Gastroesophageal sphincter (tissue), 4 donors: ENCODE data around the gene PPP5C. TPM values are rescaled to one million over a fixed set of nuclear protein-coding genes. Genes with fewer than 3 reads are reported as not detected.
"Not testable (repeated sequence)": the region's sequence is repeated elsewhere in the genome, so short reads cannot be mapped to it uniquely, and the experiment has no call there.

Source experiments
- ATAC-seq: fragments of 150-250 bp; one replicate; pipeline ENCODE4 v1.9.1; 2016; ENCODE audit warnings: mild to moderate bottlenecking, moderate library complexity
- H3K27ac ChIP-seq, 4 donors: fragments of 200-600 bp; sonication (generic) in 3 of 4; 1 replicate in 3 of 4; 2 replicates in 1 of 4; pipeline ENCODE4 v1.5.1; 2016 to 2019
- H3K27me3 ChIP-seq: fragments of 200-600 bp; sonication (generic); one replicate; pipeline ENCODE4 v1.5.1; 2019
- H3K36me3 ChIP-seq, 2 donors: fragments of 200-600 bp; sonication (generic); one replicate each; pipeline ENCODE4 v1.5.1; 2019; ENCODE audit warnings: control low read depth in 1 of 2
- H3K4me1 ChIP-seq, 3 donors: fragments of 200-600 bp; sonication (generic); 1 replicate in 2 of 3; 2 replicates in 1 of 3; pipeline ENCODE4 v1.5.1; 2016 to 2019; ENCODE audit warnings: control low read depth in 2 of 3
- H3K4me3 ChIP-seq, 2 donors: fragments of 200-600 bp; sonication (generic); one replicate each; pipeline ENCODE4 v1.5.1; 2019; ENCODE audit warnings: mild to moderate bottlenecking in 1 of 2, moderate library complexity in 1 of 2
- H3K9me3 ChIP-seq, 3 donors: fragments of 200-600 bp; sonication (generic); one replicate each; pipeline ENCODE4 v1.5.1; 2017 to 2019; ENCODE audit warnings: control low read depth in 2 of 3
- EP300 ChIP-seq: sonication (generic); formaldehyde crosslinking; IDR thresholded peaks from one replicate; pipeline ENCODE4 v1.6.1; 2017; ENCODE audit warnings: antibody characterized with exemption, mild to moderate bottlenecking
- POLR2A ChIP-seq, 2 donors: fragments of 450-650 bp; IDR thresholded peaks; one replicate each; pipeline ENCODE4 v1.6.1; 2017; ENCODE audit warnings: antibody characterized with exemption in 2 of 2, mild to moderate bottlenecking in 2 of 2, moderate library complexity in 1 of 2
- POLR2AphosphoS5 ChIP-seq: sonication (generic); formaldehyde crosslinking; IDR thresholded peaks from one replicate; pipeline ENCODE4 v1.6.1; 2017; ENCODE audit warnings: antibody characterized with exemption
- WGBS, 2 donors: methylation state at CpG; one replicate each; pipeline ENCODE4 v1.1.5; 2018; ENCODE audit warnings: low coverage in 1 of 2; 5-methylcytosine and 5-hydroxymethylcytosine counted together
- total RNA-seq, 4 donors: library from RNA; depleted of rRNA; stranded (reverse); fragments of >200 nt; gene quantifications; one replicate each; pipeline ENCODE4 v1.1.0, GENCODE V29; 2016
- TF ChIP-seq, protein P1 (sequence below), 4 experiments: fragments of 200-600 bp in 2 of 4; fragments of 450-650 bp in 2 of 4; sonication (generic) in 1 of 4; IDR thresholded peaks; one replicate each; pipeline ENCODE4 v1.5.1; 2017 to 2019; ENCODE audit warnings: antibody characterized with exemption in 4 of 4, mild to moderate bottlenecking in 2 of 4, moderate library complexity in 2 of 4

Gene PPP5C
- total RNA-seq, 4 donors from 2014 or later, result 48.2 to 69.5 (median 50.7) TPM

DNA sequence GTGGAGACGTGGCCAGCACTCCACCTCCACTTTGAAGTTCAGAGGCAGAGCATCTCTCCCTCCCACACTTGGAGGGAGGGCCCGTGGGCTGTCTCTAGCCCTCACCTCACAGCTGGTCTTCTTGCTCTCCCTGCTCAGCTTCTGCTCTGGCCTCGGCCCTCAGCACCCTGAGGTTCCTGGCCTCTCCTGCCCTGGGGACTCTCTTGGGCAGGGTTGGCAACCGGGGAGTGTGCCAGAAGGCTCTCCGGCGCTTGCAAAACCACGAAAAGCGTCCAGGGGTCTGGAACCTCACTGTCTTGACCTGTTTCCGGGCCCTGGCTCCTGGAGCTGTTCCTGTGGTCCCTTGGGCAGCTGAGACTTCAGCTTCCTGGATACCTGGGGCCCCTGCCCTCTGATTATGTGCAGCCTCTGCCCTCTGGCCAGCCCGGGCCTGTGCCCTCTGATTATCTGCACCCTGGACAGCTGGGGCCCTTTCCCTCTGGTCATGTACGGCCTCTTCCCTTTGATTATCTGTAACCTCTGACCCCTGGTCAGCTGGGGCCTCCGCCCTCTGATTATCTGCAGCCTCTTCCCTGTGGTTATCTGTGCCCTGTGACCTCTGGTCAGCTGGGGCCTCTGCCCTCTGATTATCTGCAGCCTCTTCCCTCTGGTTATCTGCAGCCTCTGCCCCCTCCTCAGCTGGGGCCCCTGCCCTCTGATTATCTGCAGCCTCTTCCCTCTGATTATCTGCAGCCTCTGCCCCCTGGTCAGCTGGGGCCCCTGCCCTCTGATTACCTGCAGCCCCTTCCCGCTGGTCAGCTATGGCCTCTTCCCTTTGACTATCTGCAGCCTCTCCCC, 64.4 kb downstream of the PPP5C start:
- H3K27ac ChIP-seq, result peak overlapping the region in 3 of 4 donors; percentile 65 to 78 (median 73)
- peak overlapping the region in 1 of 2 donors; percentile 57 for H3K4me3 ChIP-seq
- ATAC-seq, result no peak
- TF ChIP-seq POLR2AphosphoS5 (no peak), POLR2A (IDR thresholded peaks at IDR 0.05) (no peak), EP300 (no peak)
- TF ChIP-seq, protein P1, sequence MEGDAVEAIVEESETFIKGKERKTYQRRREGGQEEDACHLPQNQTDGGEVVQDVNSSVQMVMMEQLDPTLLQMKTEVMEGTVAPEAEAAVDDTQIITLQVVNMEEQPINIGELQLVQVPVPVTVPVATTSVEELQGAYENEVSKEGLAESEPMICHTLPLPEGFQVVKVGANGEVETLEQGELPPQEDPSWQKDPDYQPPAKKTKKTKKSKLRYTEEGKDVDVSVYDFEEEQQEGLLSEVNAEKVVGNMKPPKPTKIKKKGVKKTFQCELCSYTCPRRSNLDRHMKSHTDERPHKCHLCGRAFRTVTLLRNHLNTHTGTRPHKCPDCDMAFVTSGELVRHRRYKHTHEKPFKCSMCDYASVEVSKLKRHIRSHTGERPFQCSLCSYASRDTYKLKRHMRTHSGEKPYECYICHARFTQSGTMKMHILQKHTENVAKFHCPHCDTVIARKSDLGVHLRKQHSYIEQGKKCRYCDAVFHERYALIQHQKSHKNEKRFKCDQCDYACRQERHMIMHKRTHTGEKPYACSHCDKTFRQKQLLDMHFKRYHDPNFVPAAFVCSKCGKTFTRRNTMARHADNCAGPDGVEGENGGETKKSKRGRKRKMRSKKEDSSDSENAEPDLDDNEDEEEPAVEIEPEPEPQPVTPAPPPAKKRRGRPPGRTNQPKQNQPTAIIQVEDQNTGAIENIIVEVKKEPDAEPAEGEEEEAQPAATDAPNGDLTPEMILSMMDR (IDR thresholded peaks at IDR 0.05), result no peak
- peaks cover 0 to 71% (median 21%) of the 10 kb centered on the region in 3 donors for H3K4me1 ChIP-seq
- H3K27me3 ChIP-seq, result peaks cover 93% of the 10 kb centered on the region
- H3K36me3 ChIP-seq, result no peaks in the 10 kb centered on the region
- H3K9me3 ChIP-seq, result no peaks in the 10 kb centered on the region
- 28 to 55% methylated on average over 7 to 9 of the region's 13 CpGs for WGBS, 2 donors

- Histone ChIP-seq H3K27ac (peak overlapping the region in 3 of 4 donors; percentile 65 to 78 (median 73)), H3K36me3 (no peaks in the 10 kb centered on the region), H3K4me1 (peaks cover 0 to 76% (median 21%) of the 10 kb centered on the region in 3 donors), H3K9me3 (no peaks in the 10 kb centered on the region), H3K27me3 (peaks cover 88% of the 10 kb centered on the region), H3K4me3 (peak overlapping the region; percentile 1 to 57)
- no peak for ATAC-seq
- WGBS, 2 donors, result no CpG with 5 or more reads among the region's 54 CpGs
- TF ChIP-seq POLR2AphosphoS5 (no peak), POLR2A (IDR thresholded peaks at IDR 0.05) (no peak), EP300 (no peak)
- TF ChIP-seq, protein P1 (IDR thresholded peaks at IDR 0.05), result no peak
Observed at GRCh38 chr19:46411925-46412649, 65.2 kb downstream of the PPP5C start.

GRCh38 chr19:46412650-46413261, 65.9 kb downstream of the PPP5C start:
- Histone ChIP-seq H3K4me3 (peak overlapping the region; percentile 1 to 57), H3K9me3 (no peaks in the 10 kb centered on the region), H3K27ac (peak overlapping the region in 3 of 4 donors; percentile 65 to 78 (median 73)), H3K27me3 (peaks cover 81% of the 10 kb centered on the region), H3K36me3 (no peaks in the 10 kb centered on the region), H3K4me1 (peaks cover 0 to 76% (median 21%) of the 10 kb centered on the region in 3 donors)
- no peak for ATAC-seq
- TF ChIP-seq POLR2AphosphoS5 (no peak), EP300 (no peak), POLR2A (IDR thresholded peaks at IDR 0.05) (no peak)
- TF ChIP-seq, protein P1 (IDR thresholded peaks at IDR 0.05), result no peak
- 14% methylated on average over 4 of the region's 29 CpGs; no CpG with 5 or more reads in 1 of the 2 donors for WGBS, 2 donors

GRCh38 chr19:46413262-46414031, 66.6 kb downstream of the PPP5C start, which contains the start of gene CCDC8:
TSS of gene CCDC8 (minus strand) at chr19:46413564. CDS start at chr19:46412810, 754 bp downstream.
- Histone ChIP-seq H3K27me3 (peaks cover 76% of the 10 kb centered on the region), H3K9me3 (no peaks in the 10 kb centered on the region), H3K4me1 (peaks cover 0 to 72% (median 18%) of the 10 kb centered on the region in 3 donors), H3K27ac (peak within 1 kb of the TSS in 3 of 4 donors; percentile 65 to 78 (median 73)), H3K36me3 (no peaks in the 10 kb centered on the region), H3K4me3 (peak within 1 kb of the TSS; percentile 1 to 57)
- ATAC-seq, result peak; percentile 84
- TF ChIP-seq POLR2AphosphoS5, result no peak
- TF ChIP-seq, protein P1 (IDR thresholded peaks at IDR 0.05), result no peak
- TF ChIP-seq EP300, result no peak
- TF ChIP-seq POLR2A (IDR thresholded peaks at IDR 0.05), result peak; percentile 48 to 51
- 4 to 80% methylated on average over 1 to 18 of the region's 46 CpGs for WGBS, 2 donors

GRCh38 chr19:46414899-46415298, 68.0 kb downstream of the PPP5C start:
- not testable (repeated sequence) for H3K27ac ChIP-seq, H3K36me3 ChIP-seq, H3K4me3 ChIP-seq, H3K9me3 ChIP-seq, ATAC-seq
- WGBS, 2 donors, result 20 to 91% methylated on average over 1 to 13 of the region's 22 CpGs
- Histone ChIP-seq H3K4me1 (peaks cover 0 to 59% (median 15%) of the 10 kb centered on the region in 3 donors), H3K27me3 (peaks cover 64% of the 10 kb centered on the region)

DNA sequence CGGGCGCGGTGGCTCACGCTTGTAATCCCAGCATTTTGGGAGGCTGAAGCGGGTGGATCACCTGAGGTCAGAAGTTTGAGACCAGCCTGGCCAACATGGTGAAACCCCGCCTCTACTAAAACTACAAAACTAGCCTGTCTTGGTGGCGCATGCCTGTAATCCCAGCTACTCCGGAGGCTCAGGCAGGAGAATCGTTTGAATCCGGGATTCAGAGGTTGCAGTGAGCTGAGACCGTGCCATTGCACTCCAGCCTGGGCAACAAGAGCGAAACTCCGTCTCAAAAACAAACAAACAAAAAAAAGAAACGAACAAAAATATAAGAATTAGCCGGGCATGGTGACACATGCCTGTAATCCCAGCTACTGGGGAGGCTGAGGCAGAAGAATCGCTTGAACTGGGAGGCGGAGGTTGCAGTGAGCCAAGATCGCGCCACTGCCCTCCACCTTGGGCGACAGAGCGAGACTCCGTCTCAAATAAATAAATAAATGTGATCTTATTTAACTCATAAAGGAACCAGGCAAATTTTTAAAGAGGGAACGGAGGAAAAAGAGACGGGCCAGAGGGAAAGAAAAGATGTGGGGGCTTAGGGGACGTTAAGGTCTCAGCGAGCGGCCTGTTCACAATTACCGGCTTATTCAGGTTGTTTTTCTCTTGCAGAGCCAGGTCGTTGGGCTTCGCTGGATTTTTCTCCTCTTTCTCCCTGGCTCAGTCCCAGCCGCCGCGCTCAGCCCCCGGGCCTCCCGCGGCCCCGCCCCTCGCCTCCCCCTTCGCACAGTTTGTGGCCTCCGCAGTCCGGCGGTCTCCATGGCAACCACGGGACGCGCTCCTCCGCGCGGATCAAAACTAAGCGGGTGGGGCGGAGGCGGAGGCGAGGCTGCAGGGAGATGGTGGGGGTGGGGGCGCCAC, 69.2 kb downstream of the PPP5C start:
- H3K27ac ChIP-seq, result peak overlapping the region in 3 of 4 donors; percentile 32 to 62 (median 49)
- WGBS, 2 donors, result 8 to 19% methylated on average over 10 to 30 of the region's 53 CpGs
- H3K4me1 ChIP-seq, result peaks cover 0 to 47% (median 15%) of the 10 kb centered on the region in 3 donors
- peak overlapping the region; percentile 6 to 42 for H3K4me3 ChIP-seq
- peak; percentile 75 for ATAC-seq
- not testable (repeated sequence) for H3K9me3 ChIP-seq, H3K36me3 ChIP-seq
- H3K27me3 ChIP-seq, result peaks cover 55% of the 10 kb centered on the region
